H1 (cell line): ENCODE results near the gene ARHGAP32. TPM values are rescaled to one million over a fixed set of nuclear protein-coding genes. Genes with fewer than 3 reads are reported as not detected.

ENCODE experiments used
- CTCF ChIA-PET: fragments of 300-600 bp; sonication (Branson Sonifier 250); formaldehyde crosslinking; loops from one replicate; lab custom pipeline; 2021; ENCODE audit not compliant: partially characterized antibody; lab: Charles Lee
- POLR2A ChIA-PET: fragments of 300-600 bp; sonication (Branson Sonifier 250); formaldehyde crosslinking; loops from one replicate; lab custom pipeline; 2021; ENCODE audit warnings: inconsistent platforms; ENCODE audit not compliant: partially characterized antibody; lab: Charles Lee
- DNase-seq, 2 experiments: peaks; one replicate each; pipeline versions ENCODE4 v3.0.0 to v3.0.0-alpha.2; 2010 to 2022; ENCODE audit warnings: low spot score in 2 of 2, low read depth in 1 of 2, mixed read lengths in 1 of 2
- FAIRE-seq: peaks from 2 replicates; lab custom pipeline; 2011; peaks lifted over from hg19 to GRCh38; lab: Jason Lieb, UNC
- H2AFZ ChIP-seq: 2 replicates; pipeline ENCODE4 v1.8.1; 2012; ENCODE audit warnings: low read length, inconsistent platforms
- H2AK5ac ChIP-seq: 2 replicates; pipeline ENCODE4 v1.6.1; 2013; ENCODE audit warnings: low read depth, low read length
- H2BK120ac ChIP-seq: replicated peaks from 2 replicates; pipeline ENCODE3; 2013; ENCODE audit warnings: low read depth, low read length, inconsistent platforms
- H2BK12ac ChIP-seq: 2 replicates; pipeline ENCODE4 v1.6.1; 2013; ENCODE audit warnings: low read depth, low read length
- H2BK15ac ChIP-seq: 2 replicates; pipeline ENCODE4 v1.6.1; 2013; ENCODE audit warnings: low read length
- H2BK20ac ChIP-seq: 2 replicates; pipeline ENCODE4 v1.6.1; 2013; ENCODE audit warnings: low read length
- H2BK5ac ChIP-seq: 2 replicates; pipeline ENCODE4 v1.6.1; 2013; ENCODE audit warnings: low read depth, low read length
- H3K14ac ChIP-seq: 2 replicates; pipeline ENCODE4 v1.6.1; 2013; ENCODE audit warnings: inconsistent platforms; ENCODE audit not compliant: insufficient read length
- H3K18ac ChIP-seq: 2 replicates; pipeline ENCODE4 v1.6.1; 2013; ENCODE audit warnings: low read length; ENCODE audit errors: extremely low read depth
- H3K23ac ChIP-seq: 2 replicates; pipeline ENCODE4 v1.6.1; 2013; ENCODE audit warnings: inconsistent platforms; ENCODE audit not compliant: insufficient read length
- H3K23me2 ChIP-seq: 2 replicates; pipeline ENCODE4 v1.6.1; 2013; ENCODE audit warnings: low read depth, low read length
- H3K27ac ChIP-seq: 2 replicates; pipeline ENCODE4 v1.6.1; 2011; ENCODE audit warnings: low read depth, low read length, inconsistent platforms
- H3K27me3 ChIP-seq, 4 experiments: replicated peaks in 1 of 4; 1 replicate in 1 of 4; 2 replicates in 3 of 4; pipeline versions ENCODE4 v1.6.1 to v1.8.1; 2011 to 2013; ENCODE audit warnings: low read length in 3 of 4, mild to moderate bottlenecking in 3 of 4, inconsistent platforms in 2 of 4, mixed read lengths in 2 of 4, moderate library complexity in 1 of 4; ENCODE audit not compliant: control insufficient read depth in 3 of 4, insufficient read depth in 3 of 4; ENCODE audit errors: extremely low read depth in 1 of 4
- H3K36me3 ChIP-seq, 4 experiments: 2 replicates each; pipeline versions ENCODE4 v1.6.1 to v1.8.1; 2011 to 2013; ENCODE audit warnings: mild to moderate bottlenecking in 4 of 4, low read length in 3 of 4, moderate library complexity in 2 of 4, control low read depth in 1 of 4, inconsistent platforms in 1 of 4; ENCODE audit not compliant: insufficient read depth in 4 of 4, control insufficient read depth in 2 of 4
- H3K4ac ChIP-seq: replicated peaks from 2 replicates; pipeline ENCODE3; 2013; ENCODE audit warnings: low read length, low read depth, mixed read lengths, inconsistent platforms; ENCODE audit not compliant: insufficient read length
- H3K4me1 ChIP-seq, 4 experiments: replicated peaks in 1 of 4; 1 replicate in 1 of 4; 2 replicates in 3 of 4; pipeline versions ENCODE4 v1.6.1 to v1.8.1; 2011 to 2013; ENCODE audit warnings: low read length in 3 of 4, inconsistent platforms in 2 of 4, mixed read lengths in 1 of 4; ENCODE audit not compliant: insufficient read depth in 4 of 4, control insufficient read depth in 3 of 4
- H3K4me2 ChIP-seq, 2 experiments: 2 replicates each; pipeline versions ENCODE4 v1.6.1 to v1.8.1; 2011 to 2013; ENCODE audit warnings: low read depth in 2 of 2, low read length in 2 of 2, control low read depth in 1 of 2, inconsistent platforms in 1 of 2, mild to moderate bottlenecking in 1 of 2; ENCODE audit not compliant: insufficient read depth in 1 of 2
- H3K4me3 ChIP-seq, 4 experiments: fragments of 200-600, 300-600 bp in 1 of 4; sonication (generic), shearing (Covaris generic), sonication (Bioruptor Twin) in 1 of 4; 2 replicates each; pipeline versions ENCODE4 v1.5.1 to v1.8.1; 2011 to 2016; ENCODE audit warnings: low read length in 4 of 4, low read depth in 3 of 4, control low read depth in 2 of 4, inconsistent platforms in 2 of 4, mild to moderate bottlenecking in 2 of 4, mixed read lengths in 1 of 4, moderate library complexity in 1 of 4; ENCODE audit not compliant: insufficient read depth in 2 of 4; ENCODE audit errors: extremely low read depth in 1 of 4
- H3K56ac ChIP-seq: replicated peaks from 2 replicates; pipeline ENCODE3; 2013; ENCODE audit warnings: low read depth, mild to moderate bottlenecking, mixed read lengths, low read length, inconsistent platforms; ENCODE audit not compliant: insufficient read length
- H3K79me1 ChIP-seq: 2 replicates; pipeline ENCODE4 v1.6.1; 2013; ENCODE audit warnings: low read depth, low read length, control low read depth
- H3K79me2 ChIP-seq, 2 experiments: 2 replicates each; pipeline versions ENCODE4 v1.6.1 to v1.8.1; 2012 to 2013; ENCODE audit warnings: low read length in 2 of 2, mild to moderate bottlenecking in 2 of 2, inconsistent platforms in 1 of 2; ENCODE audit not compliant: insufficient read depth in 2 of 2, control insufficient read depth in 1 of 2
- H3K9ac ChIP-seq, 4 experiments: replicated peaks in 1 of 4; 1 replicate in 1 of 4; 2 replicates in 3 of 4; pipeline versions ENCODE4 v1.6.1 to v1.8.1; 2011 to 2013; ENCODE audit warnings: low read depth in 3 of 4, low read length in 3 of 4, control low read depth in 2 of 4, mild to moderate bottlenecking in 2 of 4, moderate library complexity in 2 of 4, inconsistent platforms in 1 of 4; ENCODE audit errors: extremely low read depth in 1 of 4
- H3K9me3 ChIP-seq, 2 experiments: 2 replicates each; pipeline versions ENCODE4 v1.6.1 to v1.8.1; 2012 to 2013; ENCODE audit warnings: mild to moderate bottlenecking in 2 of 2, moderate library complexity in 2 of 2, control low read depth in 1 of 2, inconsistent platforms in 1 of 2, low read depth in 1 of 2, low read length in 1 of 2, mixed read lengths in 1 of 2; ENCODE audit not compliant: insufficient read depth in 2 of 2
- H4K20me1 ChIP-seq, 2 experiments: replicated peaks in 1 of 2; 2 replicates each; pipeline versions ENCODE3 to v1.8.1; 2011 to 2013; ENCODE audit warnings: inconsistent platforms in 2 of 2, low read length in 2 of 2, mild to moderate bottlenecking in 1 of 2; ENCODE audit not compliant: insufficient read depth in 2 of 2, control insufficient read depth in 1 of 2
- H4K5ac ChIP-seq: 2 replicates; pipeline ENCODE4 v1.6.1; 2013; ENCODE audit warnings: low read length, low read depth, mixed read lengths, inconsistent platforms; ENCODE audit not compliant: insufficient read length
- H4K8ac ChIP-seq: 2 replicates; pipeline ENCODE4 v1.8.0; 2013; ENCODE audit warnings: mild to moderate bottlenecking, moderate library complexity, low read length, inconsistent platforms; ENCODE audit not compliant: insufficient read depth; ENCODE audit errors: extremely low read depth
- H4K91ac ChIP-seq: replicated peaks from 2 replicates; pipeline ENCODE3; 2013; ENCODE audit warnings: low read length, mixed read lengths, inconsistent platforms; ENCODE audit not compliant: insufficient read length
- ASH2L ChIP-seq: fragments of 200-600, 300-600 bp; sonication (generic); IDR thresholded peaks from one replicate; pipeline ENCODE4 v1.7.1; 2017; ENCODE audit warnings: low read length
- CREB1 ChIP-seq: IDR thresholded peaks from 2 replicates; pipeline ENCODE4 v1.6.1; 2012; ENCODE audit warnings: inconsistent platforms
- SUZ12 ChIP-seq: fragments of 200-600 bp; sonication (generic); IDR thresholded peaks from 2 replicates; pipeline ENCODE4 v1.6.1; 2012; ENCODE audit warnings: mild to moderate bottlenecking, inconsistent platforms, low read length, moderate library complexity, mixed read lengths
- ZNF274 ChIP-seq: IDR thresholded peaks from 2 replicates; pipeline ENCODE4 v1.7.0; 2012; ENCODE audit warnings: low read length, borderline replicate concordance; ENCODE audit errors: extremely low read depth
- WGBS, 2 experiments: shearing (Covaris generic) in 1 of 2; methylation state at CpG; one replicate each; pipeline versions ENCODE4 v1.1.6 to v1.1.7; 2013 to 2015; ENCODE audit warnings: low lambda C conversion rate in 2 of 2, mixed read lengths in 2 of 2, inconsistent platforms in 1 of 2, low coverage in 1 of 2, missing lambda C conversion rate in 1 of 2; ENCODE audit not compliant: insufficient replicate concordance in 2 of 2, insufficient coverage in 1 of 2, insufficient read length in 1 of 2; ENCODE audit errors: extremely low coverage in 1 of 2, missing lambda C conversion rate in 1 of 2; 5-methylcytosine and 5-hydroxymethylcytosine counted together
- polyA plus RNA-seq, 7 experiments: library from polyadenylated mRNA; depleted of rRNA in 3 of 7; stranded (reverse) in 5 of 7; unstranded in 2 of 7; fragments of >200 nt in 5 of 7; fragments of 200-250 nt in 2 of 7; gene quantifications; 1 replicate in 5 of 7; 2 replicates in 1 of 7; 4 replicates in 1 of 7; pipeline versions ENCODE4 v1.2.1 to v1.2.3, GENCODE V29; 2011 to 2013; ENCODE audit warnings: missing spikeins in 2 of 7, mixed read lengths in 2 of 7
- total RNA-seq: library from RNA; stranded (reverse); fragmentation: NEBNext Ultra II Directional; extraction: Animal tissue kit (Norgen Biotek cat#: 25700); gene quantifications from 2 replicates; pipeline ENCODE4 v1.2.1, GENCODE V29; 2021
- TF ChIP-seq, protein P1 (sequence below), 3 experiments: IDR thresholded peaks; 1 replicate in 2 of 3; 2 replicates in 1 of 3; pipeline versions ENCODE4 v1.5.1 to v1.6.1; 2011; ENCODE audit warnings: low read length in 3 of 3, mild to moderate bottlenecking in 3 of 3, inconsistent platforms in 2 of 3, low read depth in 1 of 3, moderate library complexity in 1 of 3; ENCODE audit not compliant: insufficient read depth in 1 of 3; ENCODE audit errors: control extremely low read depth in 1 of 3

The ARHGAP32 gene
- total and polyA plus RNA-seq, 2 of the 8 experiments (the other 6 are each of a cell fraction or from before 2014, with no cell fraction given), result 13.7 to 30.0 TPM

DNA sequence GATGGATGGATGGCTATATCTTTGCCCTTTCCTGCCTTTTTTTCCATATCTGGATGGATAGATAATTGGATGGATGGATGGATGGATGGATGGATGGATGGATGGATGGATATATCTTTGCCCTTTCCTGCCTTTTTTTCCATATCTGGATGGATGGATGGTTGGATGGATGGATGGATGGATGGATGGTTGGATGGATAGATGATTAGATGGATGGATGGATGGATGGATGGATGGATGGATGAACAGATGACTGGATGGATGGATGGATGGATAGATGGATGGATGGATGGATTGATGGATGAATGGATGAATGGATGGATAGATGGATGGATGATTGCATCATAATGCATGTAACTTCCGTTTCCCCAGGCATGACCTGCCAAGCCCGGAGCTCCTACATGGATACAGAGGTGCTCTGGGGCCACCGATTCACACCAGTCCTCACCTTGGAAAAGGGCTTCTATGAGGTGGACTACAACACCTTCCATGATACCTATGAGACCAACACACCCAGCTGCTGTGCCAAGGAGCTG lies 276.0 kb downstream of the ARHGAP32 start:
- Histone ChIP-seq H3K36me3 (no peaks in the 10 kb centered on the region), H3K18ac (no peak overlapping the region), H2AFZ (no peak overlapping the region), H4K8ac (no peak overlapping the region), H3K23me2 (peaks cover 9% of the 10 kb centered on the region; the same call in 1 of the 2 replicates), H2AK5ac (no peak overlapping the region), H2BK20ac (no peak overlapping the region), H3K9ac (no peak overlapping the region), H4K20me1 (no peaks in the 10 kb centered on the region), H4K5ac (no peak overlapping the region), H2BK5ac (no peak overlapping the region), H3K27me3 (peaks cover 0 to 3% (median under 1%) of the 10 kb centered on the region in 4 experiments; a peak in 2 of 7 replicates), H3K4ac (no peak overlapping the region), H3K23ac (no peak overlapping the region), H2BK15ac (no peak overlapping the region), H3K4me3 (no peak overlapping the region), H3K9me3 (0 out of 4 replicates have a peak, but pooled peaks cover 0 to 4% of the 10 kb centered on the region in 2 experiments), H3K4me2 (no peak overlapping the region), H3K4me1 (no peaks in the 10 kb centered on the region; a peak in 1 of 7 replicates), H3K79me1 (no peaks in the 10 kb centered on the region), H3K14ac (no peak overlapping the region), H2BK12ac (no peak overlapping the region), H2BK120ac (no peak overlapping the region), H3K79me2 (no peaks in the 10 kb centered on the region), H3K56ac (no peak overlapping the region), H4K91ac (no peak overlapping the region), H3K27ac (no peak overlapping the region)
- ChIA-PET POLR2A (no interaction called here), CTCF (interaction anchor here (1.3 kb wide), 1 partner anchor 28 kb away, joined by 4 read pairs; no protein-coding TSS in a partner anchor)
- no peak for FAIRE-seq
- WGBS, 2 experiments, result 80% methylated on average over 3 of the region's 3 CpGs; no CpG with 5 or more reads in 1 of the 2 experiments
- no peak for DNase-seq
- no peak for TF ChIP-seq CREB1
- TF ChIP-seq ASH2L, result no peak
- TF ChIP-seq ZNF274, result no peak
- TF ChIP-seq SUZ12, result no peak
- TF ChIP-seq, protein P1, sequence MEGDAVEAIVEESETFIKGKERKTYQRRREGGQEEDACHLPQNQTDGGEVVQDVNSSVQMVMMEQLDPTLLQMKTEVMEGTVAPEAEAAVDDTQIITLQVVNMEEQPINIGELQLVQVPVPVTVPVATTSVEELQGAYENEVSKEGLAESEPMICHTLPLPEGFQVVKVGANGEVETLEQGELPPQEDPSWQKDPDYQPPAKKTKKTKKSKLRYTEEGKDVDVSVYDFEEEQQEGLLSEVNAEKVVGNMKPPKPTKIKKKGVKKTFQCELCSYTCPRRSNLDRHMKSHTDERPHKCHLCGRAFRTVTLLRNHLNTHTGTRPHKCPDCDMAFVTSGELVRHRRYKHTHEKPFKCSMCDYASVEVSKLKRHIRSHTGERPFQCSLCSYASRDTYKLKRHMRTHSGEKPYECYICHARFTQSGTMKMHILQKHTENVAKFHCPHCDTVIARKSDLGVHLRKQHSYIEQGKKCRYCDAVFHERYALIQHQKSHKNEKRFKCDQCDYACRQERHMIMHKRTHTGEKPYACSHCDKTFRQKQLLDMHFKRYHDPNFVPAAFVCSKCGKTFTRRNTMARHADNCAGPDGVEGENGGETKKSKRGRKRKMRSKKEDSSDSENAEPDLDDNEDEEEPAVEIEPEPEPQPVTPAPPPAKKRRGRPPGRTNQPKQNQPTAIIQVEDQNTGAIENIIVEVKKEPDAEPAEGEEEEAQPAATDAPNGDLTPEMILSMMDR (IDR thresholded peaks at IDR 0.05; ENCODE audit: control extremely low read depth in 1 of 3, insufficient read depth in 1 of 3, low read depth in 1 of 3, low read length in 3 of 3), result no peak
